ENCODE measurements around the gene ARAF.

ARAF gene

DNA sequence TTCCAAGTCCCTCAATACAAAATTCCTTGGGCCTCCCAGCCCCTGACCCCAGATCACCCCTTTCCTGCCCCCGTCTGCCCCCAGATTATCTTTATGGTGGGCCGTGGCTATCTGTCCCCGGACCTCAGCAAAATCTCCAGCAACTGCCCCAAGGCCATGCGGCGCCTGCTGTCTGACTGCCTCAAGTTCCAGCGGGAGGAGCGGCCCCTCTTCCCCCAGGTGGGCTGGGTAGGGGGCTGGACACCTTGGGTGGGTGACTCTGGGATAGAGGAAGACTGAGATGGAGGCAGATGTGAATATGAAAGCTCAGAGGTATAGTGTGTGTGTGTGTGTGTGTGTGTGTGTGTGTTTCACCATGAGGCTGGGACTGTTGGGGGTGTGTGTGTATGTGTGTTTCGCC is 9.8 kb downstream of the ARAF start:
- H3K4me3 ChIP-seq (ENCODE audit: low read length) = no peak overlapping the region
- H3F3A ChIP-seq (ENCODE audit: insufficient read depth, low read length) = no peaks in the 10 kb centered on the region
- H3K36me3 ChIP-seq (replicated peaks; ENCODE audit: insufficient read depth, low read length) = no peaks in the 10 kb centered on the region
- no peak overlapping the region for H3K27ac ChIP-seq (ENCODE audit: low read length)
- H3K9me3 ChIP-seq (replicated peaks; ENCODE audit: insufficient read depth, low read length) = no peaks in the 10 kb centered on the region
- H3K4me2 ChIP-seq (ENCODE audit: low read depth, low read length) = no peak overlapping the region
- H3K9me2 ChIP-seq (replicated peaks; ENCODE audit: insufficient read depth, low read length) = no peaks in the 10 kb centered on the region
- H3K27me3 ChIP-seq (replicated peaks; ENCODE audit: insufficient read depth, low read length) = no peaks in the 10 kb centered on the region
- H3K9ac ChIP-seq (ENCODE audit: low read length) = no peak overlapping the region
- TF ChIP-seq, protein P1, sequence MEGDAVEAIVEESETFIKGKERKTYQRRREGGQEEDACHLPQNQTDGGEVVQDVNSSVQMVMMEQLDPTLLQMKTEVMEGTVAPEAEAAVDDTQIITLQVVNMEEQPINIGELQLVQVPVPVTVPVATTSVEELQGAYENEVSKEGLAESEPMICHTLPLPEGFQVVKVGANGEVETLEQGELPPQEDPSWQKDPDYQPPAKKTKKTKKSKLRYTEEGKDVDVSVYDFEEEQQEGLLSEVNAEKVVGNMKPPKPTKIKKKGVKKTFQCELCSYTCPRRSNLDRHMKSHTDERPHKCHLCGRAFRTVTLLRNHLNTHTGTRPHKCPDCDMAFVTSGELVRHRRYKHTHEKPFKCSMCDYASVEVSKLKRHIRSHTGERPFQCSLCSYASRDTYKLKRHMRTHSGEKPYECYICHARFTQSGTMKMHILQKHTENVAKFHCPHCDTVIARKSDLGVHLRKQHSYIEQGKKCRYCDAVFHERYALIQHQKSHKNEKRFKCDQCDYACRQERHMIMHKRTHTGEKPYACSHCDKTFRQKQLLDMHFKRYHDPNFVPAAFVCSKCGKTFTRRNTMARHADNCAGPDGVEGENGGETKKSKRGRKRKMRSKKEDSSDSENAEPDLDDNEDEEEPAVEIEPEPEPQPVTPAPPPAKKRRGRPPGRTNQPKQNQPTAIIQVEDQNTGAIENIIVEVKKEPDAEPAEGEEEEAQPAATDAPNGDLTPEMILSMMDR (IDR thresholded peaks at IDR 0.05; ENCODE audit: low read length) = no peak
- no peak for TF ChIP-seq EZH2phosphoT487 (IDR thresholded peaks at IDR 0.05; ENCODE audit: low read length)
- TF ChIP-seq EZH2 (optimal IDR thresholded peaks at IDR 0.05; ENCODE audit: low read depth, low read length) = no peak
- H3K79me2 ChIP-seq (ENCODE audit: low read length) = no peaks in the 10 kb centered on the region
- no peaks in the 10 kb centered on the region for H4K20me1 ChIP-seq (ENCODE audit: insufficient read depth, low read length)
- no peaks in the 10 kb centered on the region for H3K4me1 ChIP-seq (ENCODE audit: low read length)
- H2AFZ ChIP-seq (ENCODE audit: low read length) = no peak overlapping the region
- no peak for DNase-seq

- no peak overlapping the region for H2AFZ ChIP-seq (ENCODE audit: low read length)
Observed at GRCh38 chrX:47571215-47571614, 10.2 kb downstream of the ARAF start.

DNA sequence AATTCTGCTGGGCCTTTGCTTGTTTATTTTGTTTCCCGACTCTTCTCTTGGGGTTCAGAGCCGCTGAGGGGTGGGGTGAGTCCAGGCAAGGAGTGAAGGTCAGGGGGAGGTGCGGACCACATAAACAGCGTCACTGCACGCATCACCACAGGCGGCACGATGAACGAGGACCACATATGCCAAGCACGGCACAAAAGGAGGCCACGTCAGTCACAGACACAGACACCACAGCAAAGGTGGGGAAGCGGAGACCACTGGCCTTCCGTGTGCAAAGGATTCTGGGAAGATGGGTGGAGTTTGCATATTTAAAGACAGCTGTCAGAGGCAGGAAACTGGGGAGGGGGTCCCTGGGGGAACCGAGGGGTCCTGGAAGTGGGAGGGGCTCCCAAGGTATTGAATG is 10.9 kb downstream of the ARAF start:
- DNase-seq = no peak

More at GRCh38 chrX:47571215-47571614, 10.2 kb downstream of the ARAF start:
- Histone ChIP-seq H3K9me2 (replicated peaks; ENCODE audit: insufficient read depth, low read length) (no peaks in the 10 kb centered on the region), H3K79me2 (ENCODE audit: low read length) (no peaks in the 10 kb centered on the region), H3F3A (ENCODE audit: insufficient read depth, low read length) (no peaks in the 10 kb centered on the region), H3K4me2 (ENCODE audit: low read depth, low read length) (no peak overlapping the region), H3K4me1 (ENCODE audit: low read length) (no peaks in the 10 kb centered on the region), H3K9ac (ENCODE audit: low read length) (no peak overlapping the region), H3K27me3 (replicated peaks; ENCODE audit: insufficient read depth, low read length) (no peaks in the 10 kb centered on the region), H3K36me3 (replicated peaks; ENCODE audit: insufficient read depth, low read length) (no peaks in the 10 kb centered on the region), H3K4me3 (ENCODE audit: low read length) (no peak overlapping the region), H4K20me1 (ENCODE audit: insufficient read depth, low read length) (no peaks in the 10 kb centered on the region), H3K9me3 (replicated peaks; ENCODE audit: insufficient read depth, low read length) (no peaks in the 10 kb centered on the region), H3K27ac (ENCODE audit: low read length) (no peak overlapping the region)
- no peak for DNase-seq
- TF ChIP-seq, protein P1 (IDR thresholded peaks at IDR 0.05; ENCODE audit: low read length) = no peak
- no peak for TF ChIP-seq EZH2phosphoT487 (IDR thresholded peaks at IDR 0.05; ENCODE audit: low read length)

More for the DNA sequence above, 10.9 kb downstream of the ARAF start:
- Histone ChIP-seq H3K9me3 (replicated peaks; ENCODE audit: insufficient read depth, low read length) (no peaks in the 10 kb centered on the region), H3K9me2 (replicated peaks; ENCODE audit: insufficient read depth, low read length) (no peaks in the 10 kb centered on the region), H3K4me3 (ENCODE audit: low read length) (no peak overlapping the region), H3K79me2 (ENCODE audit: low read length) (no peaks in the 10 kb centered on the region), H4K20me1 (ENCODE audit: insufficient read depth, low read length) (no peaks in the 10 kb centered on the region), H3K27ac (ENCODE audit: low read length) (no peak overlapping the region), H3K27me3 (replicated peaks; ENCODE audit: insufficient read depth, low read length) (no peaks in the 10 kb centered on the region), H2AFZ (ENCODE audit: low read length) (no peak overlapping the region), H3F3A (ENCODE audit: insufficient read depth, low read length) (no peaks in the 10 kb centered on the region), H3K36me3 (replicated peaks; ENCODE audit: insufficient read depth, low read length) (no peaks in the 10 kb centered on the region), H3K4me1 (ENCODE audit: low read length) (no peaks in the 10 kb centered on the region), H3K9ac (ENCODE audit: low read length) (no peak overlapping the region), H3K4me2 (ENCODE audit: low read depth, low read length) (no peak overlapping the region)
- TF ChIP-seq, protein P1 (IDR thresholded peaks at IDR 0.05; ENCODE audit: low read length) = no peak
- TF ChIP-seq EZH2 (optimal IDR thresholded peaks at IDR 0.05; ENCODE audit: low read depth, low read length) = no peak
- TF ChIP-seq EZH2phosphoT487 (IDR thresholded peaks at IDR 0.05; ENCODE audit: low read length) = no peak

All from MM.1S (cell line).